GM21360 (cell line): ENCODE measurements around the gene JPT1.

Experiments used
- ATAC-seq: cut with Tn5 transposase; IDR thresholded peaks from one replicate; pipeline ENCODE4 v1.9.1; 2021; ENCODE audit warnings: mild to moderate bottlenecking, moderate library complexity; ENCODE audit not compliant: unreplicated experiment

The JPT1 gene

GRCh38 chr17:75108193-75108592, 46.1 kb downstream of the JPT1 start:
- no peak for ATAC-seq

- ATAC-seq = no peak
Observed at GRCh38 chr17:75105126-75106080, 48.9 kb downstream of the JPT1 start.

GRCh38 chr17:75103601-75104554, 50.4 kb downstream of the JPT1 start:
- no peak for ATAC-seq

GRCh38 chr17:75102385-75102821, 51.9 kb downstream of the JPT1 start:
- ATAC-seq = no peak

- no peak for ATAC-seq
Observed at GRCh38 chr17:75099881-75100595, 54.3 kb downstream of the JPT1 start.

- ATAC-seq = no peak
Observed at GRCh38 chr17:75098861-75099260, 55.5 kb downstream of the JPT1 start.

GRCh38 chr17:75097865-75098264, 56.4 kb downstream of the JPT1 start:
- no peak for ATAC-seq

- no peak for ATAC-seq
Observed at GRCh38 chr17:75096082-75096625, 58.2 kb downstream of the JPT1 start.

GRCh38 chr17:75094871-75095399, 59.4 kb downstream of the JPT1 start:
- ATAC-seq = no peak

- ATAC-seq = no peak
Observed at GRCh38 chr17:75093548-75094158, 60.7 kb downstream of the JPT1 start.

GRCh38 chr17:75091855-75092327, 62.4 kb downstream of the JPT1 start:
- no peak for ATAC-seq

- no peak for ATAC-seq
Observed at GRCh38 chr17:75090871-75091854, 63.1 kb downstream of the JPT1 start.

GRCh38 chr17:75088465-75089417, 65.6 kb downstream of the JPT1 start:
- no peak for ATAC-seq

GRCh38 chr17:75087558-75088453, 66.5 kb downstream of the JPT1 start, which contains the start of gene SLC16A5:
Gene SLC16A5, plus strand, starts transcription at chr17:75087954. Its CDS starts 5,683 bp downstream, at chr17:75093637.
- ATAC-seq = no peak

- no peak for ATAC-seq
Observed at GRCh38 chr17:75087182-75087557, 67.1 kb downstream of the JPT1 start.

GRCh38 chr17:75086496-75087181, 67.7 kb downstream of the JPT1 start:
- no peak for ATAC-seq
